ENCODE data around the gene CYB561.

GRCh38 chr17:63395075-63395805, 50.9 kb downstream of the CYB561 start:
- TF ChIP-seq, protein P1, sequence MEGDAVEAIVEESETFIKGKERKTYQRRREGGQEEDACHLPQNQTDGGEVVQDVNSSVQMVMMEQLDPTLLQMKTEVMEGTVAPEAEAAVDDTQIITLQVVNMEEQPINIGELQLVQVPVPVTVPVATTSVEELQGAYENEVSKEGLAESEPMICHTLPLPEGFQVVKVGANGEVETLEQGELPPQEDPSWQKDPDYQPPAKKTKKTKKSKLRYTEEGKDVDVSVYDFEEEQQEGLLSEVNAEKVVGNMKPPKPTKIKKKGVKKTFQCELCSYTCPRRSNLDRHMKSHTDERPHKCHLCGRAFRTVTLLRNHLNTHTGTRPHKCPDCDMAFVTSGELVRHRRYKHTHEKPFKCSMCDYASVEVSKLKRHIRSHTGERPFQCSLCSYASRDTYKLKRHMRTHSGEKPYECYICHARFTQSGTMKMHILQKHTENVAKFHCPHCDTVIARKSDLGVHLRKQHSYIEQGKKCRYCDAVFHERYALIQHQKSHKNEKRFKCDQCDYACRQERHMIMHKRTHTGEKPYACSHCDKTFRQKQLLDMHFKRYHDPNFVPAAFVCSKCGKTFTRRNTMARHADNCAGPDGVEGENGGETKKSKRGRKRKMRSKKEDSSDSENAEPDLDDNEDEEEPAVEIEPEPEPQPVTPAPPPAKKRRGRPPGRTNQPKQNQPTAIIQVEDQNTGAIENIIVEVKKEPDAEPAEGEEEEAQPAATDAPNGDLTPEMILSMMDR (IDR thresholded peaks at IDR 0.05; ENCODE audit: low read depth, low read length) = no peak
- no peak for TF ChIP-seq EZH2phosphoT487 (IDR thresholded peaks at IDR 0.05; ENCODE audit: low read depth)

All from OCI-LY3 (cell line).